Endothelial cell of umbilical vein (primary cell): ENCODE measurements around the gene TSACC. TPM values are rescaled to one million over a fixed set of nuclear protein-coding genes. Genes with fewer than 3 reads are reported as not detected.

Experiments used
- BruUV-seq: library from RNA; stranded (reverse); fragments of 400-500 nt; replicated peaks from 2 replicates; lab custom pipeline; 2021; lab: Mats Ljungman, UMichigan
- CTCF ChIA-PET: fragments of 300-600, 350-600 bp; sonication (Branson Sonifier 250); formaldehyde crosslinking; loops from one replicate; lab custom pipeline; 2021; ENCODE audit warnings: antibody characterized with exemption, inconsistent platforms; lab: Charles Lee
- POLR2A ChIA-PET: fragments of 300-600, 350-600 bp; sonication (Branson Sonifier 250); formaldehyde crosslinking; loops from one replicate; lab custom pipeline; 2021; ENCODE audit warnings: antibody characterized with exemption, inconsistent platforms; lab: Charles Lee
- DNase-seq: peaks from one replicate; pipeline ENCODE4 v3.0.0-alpha.2; 2011; ENCODE audit warnings: low read depth, low spot score
- FAIRE-seq: peaks from 2 replicates; lab custom pipeline; 2011; peaks lifted over from hg19 to GRCh38; lab: Jason Lieb, UNC
- H2AFZ ChIP-seq: 2 replicates; pipeline ENCODE4 v1.6.0; 2012; ENCODE audit warnings: low read depth, low read length, control low read depth, inconsistent platforms
- H3K27ac ChIP-seq: 2 replicates; pipeline ENCODE4 v1.5.1; 2011; ENCODE audit warnings: low read depth, mild to moderate bottlenecking, control low read depth, low read length, moderate library complexity; ENCODE audit not compliant: insufficient read depth
- H3K27me3 ChIP-seq, 2 experiments: 2 replicates each; pipeline versions ENCODE4 v1.6.0 to v1.6.1; 2011; ENCODE audit warnings: low read length in 2 of 2, mixed read lengths in 1 of 2; ENCODE audit not compliant: control insufficient read depth in 2 of 2, insufficient read depth in 2 of 2
- H3K36me3 ChIP-seq, 2 experiments: 2 replicates in 1 of 2; 3 replicates in 1 of 2; pipeline ENCODE4 v1.5.1; 2011; ENCODE audit warnings: low read length in 2 of 2, mild to moderate bottlenecking in 1 of 2, moderate library complexity in 1 of 2; ENCODE audit not compliant: control insufficient read depth in 2 of 2, insufficient read depth in 2 of 2; ENCODE audit errors: extremely low read depth in 1 of 2
- H3K4me1 ChIP-seq: 3 replicates; pipeline ENCODE4 v1.5.1; 2011; ENCODE audit warnings: mild to moderate bottlenecking, low read length; ENCODE audit not compliant: control insufficient read depth, insufficient read depth; ENCODE audit errors: extremely low read depth
- H3K4me2 ChIP-seq: 2 replicates; pipeline ENCODE4 v1.6.1; 2011; ENCODE audit warnings: low read length, control low read depth, mixed read lengths; ENCODE audit not compliant: insufficient read depth
- H3K4me3 ChIP-seq, 3 experiments: fragments of 200-600 bp in 1 of 3; sonication (generic), shearing (Covaris generic) in 1 of 3; replicated peaks in 1 of 3; 2 replicates each; pipeline ENCODE4 v1.5.1; 2011 to 2016; ENCODE audit warnings: control low read depth in 3 of 3, low read length in 3 of 3, mild to moderate bottlenecking in 2 of 3, inconsistent platforms in 1 of 3, low read depth in 1 of 3, moderate library complexity in 1 of 3; ENCODE audit not compliant: insufficient read depth in 1 of 3
- H3K79me2 ChIP-seq: 2 replicates; pipeline ENCODE4 v1.6.0; 2012; ENCODE audit warnings: low read length, inconsistent platforms; ENCODE audit not compliant: control insufficient read depth, insufficient read depth
- H3K9ac ChIP-seq: replicated peaks from 2 replicates; pipeline ENCODE3; 2011; ENCODE audit warnings: low read length, control low read depth; ENCODE audit not compliant: insufficient read depth; ENCODE audit errors: extremely low read depth
- H3K9me1 ChIP-seq: replicated peaks from 3 replicates; pipeline ENCODE4 v1.6.0; 2011; ENCODE audit warnings: mild to moderate bottlenecking, low read length; ENCODE audit not compliant: control insufficient read depth, insufficient read depth; ENCODE audit errors: extremely low read depth
- H3K9me3 ChIP-seq: replicated peaks from 2 replicates; pipeline ENCODE4 v1.5.1; 2012; ENCODE audit warnings: low read length, inconsistent platforms; ENCODE audit not compliant: control insufficient read depth, insufficient read depth
- H4K20me1 ChIP-seq: replicated peaks from 2 replicates; pipeline ENCODE3; 2011; ENCODE audit warnings: mild to moderate bottlenecking, low read length; ENCODE audit not compliant: control insufficient read depth, insufficient read depth; ENCODE audit errors: extremely low read depth
- EZH2 ChIP-seq: IDR thresholded peaks from 2 replicates; pipeline ENCODE4 v1.6.1; 2012; ENCODE audit warnings: borderline replicate concordance, low read depth, mild to moderate bottlenecking, moderate library complexity, low read length, inconsistent platforms; ENCODE audit not compliant: severe bottlenecking
- FOS ChIP-seq: IDR thresholded peaks from 2 replicates; pipeline ENCODE4 v1.6.1; 2011; ENCODE audit warnings: mild to moderate bottlenecking, low read length, moderate library complexity, borderline replicate concordance; ENCODE audit not compliant: insufficient read depth
- GATA2 ChIP-seq: IDR thresholded peaks from 2 replicates; pipeline ENCODE4 v1.7.0; 2011; ENCODE audit warnings: low read depth, mild to moderate bottlenecking, moderate library complexity, mixed read lengths, low read length; ENCODE audit not compliant: insufficient read length, insufficient read depth
- JUN ChIP-seq: IDR thresholded peaks from 2 replicates; pipeline ENCODE4 v1.6.1; 2011; ENCODE audit warnings: borderline replicate concordance, low read depth; ENCODE audit not compliant: insufficient read length, insufficient read depth
- MYC ChIP-seq: IDR thresholded peaks from one replicate; pipeline ENCODE4 v1.6.1; 2011; ENCODE audit warnings: mild to moderate bottlenecking, low read depth, low read length
- POLR2A ChIP-seq: IDR thresholded peaks from 2 replicates; pipeline ENCODE4 v1.6.1; 2012; ENCODE audit warnings: low read depth, mild to moderate bottlenecking, control low read depth, low read length
- POLR2AphosphoS5 ChIP-seq: IDR thresholded peaks from 2 replicates; pipeline ENCODE4 v1.6.1; 2012; ENCODE audit warnings: low read depth, mild to moderate bottlenecking, control low read depth, low read length, moderate library complexity; ENCODE audit not compliant: insufficient read depth
- dilution Hi-C: fragments of 300-500 bp; cut with MboI; formaldehyde crosslinking; loops from one replicate; pipeline ENCODE4 v1.15.0; 2019; ENCODE audit warnings: low sequenced_read_pairs; ENCODE audit not compliant: extremely low pct_ligation_motif_present
- intact Hi-C: fragments of 100-400 bp; cut with micrococcal nuclease; formaldehyde crosslinking; loops from one replicate; pipeline ENCODE4 v1.10.0; 2022
- polyA plus RNA-seq, 4 experiments: library from polyadenylated mRNA; depleted of rRNA in 3 of 4; stranded (reverse) in 3 of 4; unstranded in 1 of 4; fragments of >200 nt; gene quantifications; 2 replicates each; pipeline versions ENCODE4 v1.2.1 to v1.2.3, GENCODE V29; 2011 to 2012; ENCODE audit warnings: missing spikeins in 1 of 4
- total RNA-seq: library from RNA; stranded (reverse); gene quantifications from 2 replicates; pipeline ENCODE4 v1.2.3, GENCODE V29; 2021
- TF ChIP-seq, protein P1 (sequence below), 2 donors: IDR thresholded peaks; 1 replicate in 1 of 2; 2 replicates in 1 of 2; pipeline ENCODE4 v1.5.1; 2011; ENCODE audit warnings: low read length in 2 of 2, mild to moderate bottlenecking in 2 of 2, moderate library complexity in 2 of 2, control low read depth in 1 of 2, inconsistent platforms in 1 of 2, low read depth in 1 of 2; ENCODE audit not compliant: insufficient read depth in 1 of 2; ENCODE audit errors: extremely low read depth in 1 of 2
- TF ChIP-seq, protein P2 (sequence below): IDR thresholded peaks from 2 replicates; pipeline ENCODE4 v1.6.1; 2011; ENCODE audit not compliant: insufficient read depth, insufficient read length

Gene TSACC
- total and polyA plus RNA-seq, 2 donors (not counting 3 experiments of a cell fraction or from before 2014, with no cell fraction given): 0.69 to 0.94 TPM

GRCh38 chr1:156376146-156376545 is 37.8 kb downstream of the TSACC start:
- no TSS peak for BruUV-seq
- FAIRE-seq (no peak), DNase-seq (no peak)
- H4K20me1 ChIP-seq: no peaks in the 10 kb centered on the region
- no peaks in the 10 kb centered on the region for H3K36me3 ChIP-seq
- no peaks in the 10 kb centered on the region for H3K9me3 ChIP-seq
- H3K9me1 ChIP-seq: no peaks in the 10 kb centered on the region
- H3K79me2 ChIP-seq: no peaks in the 10 kb centered on the region
- TF ChIP-seq MYC (no peak), FOS (no peak), POLR2AphosphoS5 (no peak), POLR2A (no peak), GATA2 (no peak), JUN (no peak), EZH2 (no peak)
- TF ChIP-seq, protein P1, sequence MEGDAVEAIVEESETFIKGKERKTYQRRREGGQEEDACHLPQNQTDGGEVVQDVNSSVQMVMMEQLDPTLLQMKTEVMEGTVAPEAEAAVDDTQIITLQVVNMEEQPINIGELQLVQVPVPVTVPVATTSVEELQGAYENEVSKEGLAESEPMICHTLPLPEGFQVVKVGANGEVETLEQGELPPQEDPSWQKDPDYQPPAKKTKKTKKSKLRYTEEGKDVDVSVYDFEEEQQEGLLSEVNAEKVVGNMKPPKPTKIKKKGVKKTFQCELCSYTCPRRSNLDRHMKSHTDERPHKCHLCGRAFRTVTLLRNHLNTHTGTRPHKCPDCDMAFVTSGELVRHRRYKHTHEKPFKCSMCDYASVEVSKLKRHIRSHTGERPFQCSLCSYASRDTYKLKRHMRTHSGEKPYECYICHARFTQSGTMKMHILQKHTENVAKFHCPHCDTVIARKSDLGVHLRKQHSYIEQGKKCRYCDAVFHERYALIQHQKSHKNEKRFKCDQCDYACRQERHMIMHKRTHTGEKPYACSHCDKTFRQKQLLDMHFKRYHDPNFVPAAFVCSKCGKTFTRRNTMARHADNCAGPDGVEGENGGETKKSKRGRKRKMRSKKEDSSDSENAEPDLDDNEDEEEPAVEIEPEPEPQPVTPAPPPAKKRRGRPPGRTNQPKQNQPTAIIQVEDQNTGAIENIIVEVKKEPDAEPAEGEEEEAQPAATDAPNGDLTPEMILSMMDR (IDR thresholded peaks at IDR 0.05; ENCODE audit: extremely low read depth in 1 of 2, insufficient read depth in 1 of 2, low read depth in 1 of 2, low read length in 2 of 2): no peak
- TF ChIP-seq, protein P2, sequence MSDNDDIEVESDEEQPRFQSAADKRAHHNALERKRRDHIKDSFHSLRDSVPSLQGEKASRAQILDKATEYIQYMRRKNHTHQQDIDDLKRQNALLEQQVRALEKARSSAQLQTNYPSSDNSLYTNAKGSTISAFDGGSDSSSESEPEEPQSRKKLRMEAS: no peak
- ChIA-PET POLR2A (no interaction called here), CTCF (interaction anchor here (4.1 to 4.2 kb wide), 2 partner anchors 10 to 70 kb away, joined by 27 to 37 read pairs; no protein-coding TSS in a partner anchor)
- no peak overlapping the region for H2AFZ ChIP-seq
- peaks cover 4 to 11% of the 10 kb centered on the region in 2 experiments for H3K27me3 ChIP-seq
- H3K4me2 ChIP-seq: no peak overlapping the region
- H3K4me3 ChIP-seq: no peak overlapping the region
- no peaks in the 10 kb centered on the region for H3K4me1 ChIP-seq
- H3K27ac ChIP-seq: no peak overlapping the region
- dilution Hi-C loops: no loop called here
- H3K9ac ChIP-seq: no peak overlapping the region
- intact Hi-C loops: no loop called here
